Measurements from ENCODE around the gene OR52A1.

Gene OR52A1

DNA sequence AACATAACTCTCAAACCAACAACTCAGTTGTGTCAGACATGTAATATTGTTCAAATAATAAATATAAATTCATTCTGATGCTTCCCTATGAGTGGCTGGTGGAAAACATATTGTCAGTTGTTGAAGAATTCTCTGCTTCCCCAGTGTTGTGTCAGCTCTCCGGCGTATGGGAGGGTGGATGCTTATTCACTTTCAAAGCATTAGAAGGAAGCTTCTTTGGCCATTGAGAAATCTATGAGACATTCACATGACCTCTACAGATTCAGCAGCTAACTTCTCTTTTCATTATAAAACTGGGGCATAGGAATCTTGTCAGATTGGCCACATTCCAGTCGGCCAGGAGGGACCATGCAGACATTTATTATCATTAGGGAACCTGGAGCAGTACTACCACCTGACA, 43.0 kb upstream of the OR52A1 start:
- Histone ChIP-seq H3K27me3 (ENCODE audit: low read depth, low read length) (0 out of 2 replicates have a peak, but pooled peaks cover 9% of the 10 kb centered on the region), H3K36me3 (replicated peaks; ENCODE audit: low read depth, low read length) (no peaks in the 10 kb centered on the region), H4K20me1 (ENCODE audit: insufficient read depth, low read length) (no peaks in the 10 kb centered on the region), H3K4me2 (ENCODE audit: low read length) (no peak overlapping the region), H3K9ac (ENCODE audit: low read length) (no peak overlapping the region), H2AFZ (ENCODE audit: low read depth, low read length) (no peak overlapping the region), H3K79me2 (ENCODE audit: low read length) (no peaks in the 10 kb centered on the region), H3K4me3 (ENCODE audit: low read length) (no peak overlapping the region), H3K4me1 (ENCODE audit: low read length) (no peaks in the 10 kb centered on the region), H3K27ac (ENCODE audit: low read length) (no peak overlapping the region), H3K9me3 (ENCODE audit: insufficient read depth, low read length) (no peaks in the 10 kb centered on the region)
- TF ChIP-seq, protein P1, sequence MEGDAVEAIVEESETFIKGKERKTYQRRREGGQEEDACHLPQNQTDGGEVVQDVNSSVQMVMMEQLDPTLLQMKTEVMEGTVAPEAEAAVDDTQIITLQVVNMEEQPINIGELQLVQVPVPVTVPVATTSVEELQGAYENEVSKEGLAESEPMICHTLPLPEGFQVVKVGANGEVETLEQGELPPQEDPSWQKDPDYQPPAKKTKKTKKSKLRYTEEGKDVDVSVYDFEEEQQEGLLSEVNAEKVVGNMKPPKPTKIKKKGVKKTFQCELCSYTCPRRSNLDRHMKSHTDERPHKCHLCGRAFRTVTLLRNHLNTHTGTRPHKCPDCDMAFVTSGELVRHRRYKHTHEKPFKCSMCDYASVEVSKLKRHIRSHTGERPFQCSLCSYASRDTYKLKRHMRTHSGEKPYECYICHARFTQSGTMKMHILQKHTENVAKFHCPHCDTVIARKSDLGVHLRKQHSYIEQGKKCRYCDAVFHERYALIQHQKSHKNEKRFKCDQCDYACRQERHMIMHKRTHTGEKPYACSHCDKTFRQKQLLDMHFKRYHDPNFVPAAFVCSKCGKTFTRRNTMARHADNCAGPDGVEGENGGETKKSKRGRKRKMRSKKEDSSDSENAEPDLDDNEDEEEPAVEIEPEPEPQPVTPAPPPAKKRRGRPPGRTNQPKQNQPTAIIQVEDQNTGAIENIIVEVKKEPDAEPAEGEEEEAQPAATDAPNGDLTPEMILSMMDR (IDR thresholded peaks at IDR 0.05; ENCODE audit: low read depth, low read length) = no peak
- TF ChIP-seq EZH2phosphoT487 (IDR thresholded peaks at IDR 0.05; ENCODE audit: low read depth) = no peak

DNA sequence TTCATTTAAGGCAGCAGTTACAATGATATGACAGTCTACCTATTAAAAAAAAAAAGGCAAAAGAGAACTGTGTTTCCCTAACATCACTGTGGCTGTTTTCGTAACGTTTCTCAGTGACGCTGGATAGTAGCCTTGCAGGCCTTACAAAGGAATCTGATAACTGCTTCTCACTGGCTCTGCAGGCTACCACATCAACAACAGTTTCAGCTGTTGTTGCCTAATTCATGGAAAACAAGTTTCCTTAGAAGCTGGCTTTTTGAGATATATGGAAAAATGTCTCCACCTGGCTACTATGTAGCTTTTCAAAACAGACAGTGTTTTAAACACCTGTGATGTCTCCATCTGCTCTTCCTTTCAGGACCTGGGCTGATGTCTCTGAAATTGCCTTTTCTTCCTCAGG, 42.2 kb upstream of the OR52A1 start:
- TF ChIP-seq, protein P1 (IDR thresholded peaks at IDR 0.05; ENCODE audit: low read depth, low read length) = no peak
- TF ChIP-seq EZH2phosphoT487 (IDR thresholded peaks at IDR 0.05; ENCODE audit: low read depth) = no peak
- Histone ChIP-seq H2AFZ (ENCODE audit: low read depth, low read length) (no peak overlapping the region), H3K4me2 (ENCODE audit: low read length) (no peak overlapping the region), H3K4me1 (ENCODE audit: low read length) (no peaks in the 10 kb centered on the region), H3K9ac (ENCODE audit: low read length) (no peak overlapping the region), H3K4me3 (ENCODE audit: low read length) (no peak overlapping the region), H3K79me2 (ENCODE audit: low read length) (no peaks in the 10 kb centered on the region), H3K27me3 (ENCODE audit: low read depth, low read length) (0 out of 2 replicates have a peak, but pooled peaks cover 8% of the 10 kb centered on the region), H4K20me1 (ENCODE audit: insufficient read depth, low read length) (no peaks in the 10 kb centered on the region), H3K36me3 (replicated peaks; ENCODE audit: low read depth, low read length) (no peaks in the 10 kb centered on the region), H3K27ac (ENCODE audit: low read length) (no peak overlapping the region), H3K9me3 (ENCODE audit: insufficient read depth, low read length) (no peaks in the 10 kb centered on the region)

DNA sequence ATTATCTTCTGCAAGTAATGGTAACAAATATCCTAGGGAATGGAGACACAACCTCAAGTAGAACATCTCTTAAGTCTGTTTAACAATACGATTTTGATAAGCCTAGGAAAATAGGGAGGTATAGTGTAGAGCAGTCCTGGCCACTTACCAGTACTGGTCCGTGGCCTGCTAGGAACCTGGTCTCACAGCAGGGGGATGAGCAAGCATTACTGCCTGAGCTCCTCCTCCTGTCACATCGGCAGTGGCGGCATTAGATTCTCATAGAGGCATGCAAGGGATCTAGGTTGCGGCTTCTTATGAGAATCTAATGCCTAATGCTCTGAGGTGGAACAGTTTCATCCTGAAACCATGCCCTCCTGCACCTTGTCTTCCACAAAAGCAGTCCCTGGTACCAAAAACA, 41.5 kb upstream of the OR52A1 start:
- Histone ChIP-seq H3K79me2 (ENCODE audit: low read length) (no peaks in the 10 kb centered on the region), H3K4me1 (ENCODE audit: low read length) (no peaks in the 10 kb centered on the region)

DNA sequence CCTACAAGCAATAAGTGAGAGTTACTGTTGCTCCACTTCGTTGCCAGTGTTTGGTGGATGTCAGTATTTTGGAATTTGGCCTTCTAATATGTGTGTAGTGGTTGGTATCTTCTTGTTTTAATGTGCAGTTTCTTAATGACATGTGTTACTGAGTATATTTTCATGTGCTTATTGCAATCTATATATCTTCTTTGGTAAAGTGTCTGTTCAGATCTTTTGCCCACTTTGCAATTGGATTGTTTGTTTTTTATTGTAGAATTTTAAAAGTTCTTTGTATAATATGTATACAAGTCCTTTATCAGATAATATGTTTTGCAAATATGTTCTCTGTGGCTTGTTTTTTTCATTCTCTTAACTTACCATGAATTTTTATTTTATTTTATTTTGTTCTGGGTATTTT, 38.2 kb upstream of the OR52A1 start:
- H3K9me3 ChIP-seq (ENCODE audit: insufficient read depth, low read length) = no peaks in the 10 kb centered on the region
- TF ChIP-seq, protein P1 (IDR thresholded peaks at IDR 0.05; ENCODE audit: low read depth, low read length) = no peak
- TF ChIP-seq EZH2phosphoT487 (IDR thresholded peaks at IDR 0.05; ENCODE audit: low read depth) = no peak
- H3K9ac ChIP-seq (ENCODE audit: low read length) = no peak overlapping the region
- no peaks in the 10 kb centered on the region for H4K20me1 ChIP-seq (ENCODE audit: insufficient read depth, low read length)
- H3K27ac ChIP-seq (ENCODE audit: low read length) = no peak overlapping the region
- H3K4me3 ChIP-seq (ENCODE audit: low read length) = no peak overlapping the region
- no peaks in the 10 kb centered on the region for H3K27me3 ChIP-seq (ENCODE audit: low read depth, low read length)
- no peak overlapping the region for H2AFZ ChIP-seq (ENCODE audit: low read depth, low read length)
- H3K36me3 ChIP-seq (replicated peaks; ENCODE audit: low read depth, low read length) = no peaks in the 10 kb centered on the region
- H3K4me1 ChIP-seq (ENCODE audit: low read length) = no peaks in the 10 kb centered on the region
- H3K4me2 ChIP-seq (ENCODE audit: low read length) = no peak overlapping the region
- no peaks in the 10 kb centered on the region for H3K79me2 ChIP-seq (ENCODE audit: low read length)

More for the DNA sequence above, 41.5 kb upstream of the OR52A1 start:
- Histone ChIP-seq H3K27ac (ENCODE audit: low read length) (no peak overlapping the region), H3K9me3 (ENCODE audit: insufficient read depth, low read length) (no peaks in the 10 kb centered on the region), H3K27me3 (ENCODE audit: low read depth, low read length) (0 out of 2 replicates have a peak, but pooled peaks cover 2% of the 10 kb centered on the region), H3K4me2 (ENCODE audit: low read length) (no peak overlapping the region), H3K9ac (ENCODE audit: low read length) (no peak overlapping the region), H3K4me3 (ENCODE audit: low read length) (no peak overlapping the region), H2AFZ (ENCODE audit: low read depth, low read length) (no peak overlapping the region), H3K36me3 (replicated peaks; ENCODE audit: low read depth, low read length) (no peaks in the 10 kb centered on the region), H4K20me1 (ENCODE audit: insufficient read depth, low read length) (no peaks in the 10 kb centered on the region)
- TF ChIP-seq, protein P1 (IDR thresholded peaks at IDR 0.05; ENCODE audit: low read depth, low read length) = no peak
- TF ChIP-seq EZH2phosphoT487 (IDR thresholded peaks at IDR 0.05; ENCODE audit: low read depth) = no peak

Data from OCI-LY3 (cell line).